ENCODE data around the gene C1QTNF12.

DNA sequence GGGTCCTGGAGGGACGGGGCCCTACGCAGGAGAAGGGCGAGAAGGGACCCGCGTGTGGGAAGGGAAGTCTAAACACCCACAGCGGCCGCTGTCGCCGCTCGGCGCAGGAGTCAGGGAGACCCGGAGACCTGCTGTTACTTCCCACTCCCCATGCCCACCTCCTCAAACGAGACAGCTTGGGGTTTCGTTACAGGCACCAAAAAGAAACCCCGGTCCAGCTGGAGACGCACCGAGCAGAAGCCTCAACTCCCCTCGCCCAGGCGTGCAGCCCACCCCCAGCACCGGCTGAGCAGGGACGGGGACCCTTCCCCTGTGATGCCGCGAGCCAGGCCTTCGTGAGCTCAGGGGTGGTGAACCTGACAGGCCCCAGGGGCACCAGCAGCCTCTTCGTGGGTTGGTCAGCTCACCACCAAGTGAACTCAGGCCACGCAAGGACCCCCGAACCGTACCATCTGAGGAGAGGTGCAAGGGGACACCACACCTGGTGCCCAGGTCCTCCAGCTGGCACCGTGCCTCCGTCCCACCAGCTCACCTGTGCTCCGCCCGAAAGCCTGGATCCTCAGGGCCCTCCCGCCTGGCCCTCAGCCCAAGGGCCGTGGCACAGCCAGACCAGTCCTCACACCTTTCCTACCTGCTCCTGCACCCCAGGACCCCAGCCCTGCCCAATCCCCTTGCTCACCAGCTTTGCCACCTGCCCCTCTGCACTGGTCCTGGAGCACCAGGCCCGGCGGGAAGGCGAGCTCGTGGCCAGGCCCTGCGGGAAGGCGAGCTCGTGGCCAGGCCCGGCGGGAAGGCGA, 19.8 kb downstream of the C1QTNF12 start:
- TF ChIP-seq CTCF (IDR thresholded peaks at IDR 0.05 in 4 of 5, conservative IDR thresholded peaks at IDR 0.05 in 1 of 5), result no peak
- no peak for TF ChIP-seq POLR2A (IDR thresholded peaks at IDR 0.05)
